Measurements from ENCODE around the gene SUOX.

- TF ChIP-seq CTCF (conservative IDR thresholded peaks at IDR 0.05; ENCODE audit: low read depth, low read length) (no peak), CHD1 (IDR thresholded peaks at IDR 0.05; ENCODE audit: low read depth, low read length) (no peak), CEBPB (IDR thresholded peaks at IDR 0.05; ENCODE audit: low read depth, low read length) (no peak), MAFK (IDR thresholded peaks at IDR 0.05; ENCODE audit: low read depth, low read length) (no peak), ELK1 (IDR thresholded peaks at IDR 0.05; ENCODE audit: borderline replicate concordance, low read depth, low read length) (no peak), POLR2A (IDR thresholded peaks at IDR 0.05; ENCODE audit: low read depth, low read length) (no peak), USF2 (IDR thresholded peaks at IDR 0.05; ENCODE audit: low read depth, low read length) (no peak), RAD21 (IDR thresholded peaks at IDR 0.05; ENCODE audit: low read length) (no peak), MXI1 (IDR thresholded peaks at IDR 0.05; ENCODE audit: borderline replicate concordance, low read depth, low read length) (no peak)
Measured at GRCh38 chr12:56038022-56038655, 41.1 kb downstream of the SUOX start.

All from IMR-90 (cell line).